A549 (cell line): ENCODE data around the gene CDC42SE1. TPM values are rescaled to one million over a fixed set of nuclear protein-coding genes. Genes with fewer than 3 reads are reported as not detected.

ENCODE experiments used
- ATAC-seq, 2 experiments: fragments of 200-7000 bp in 1 of 2; fragments of >200 bp in 1 of 2; cut with Nextera tagmentation in 1 of 2; cut with Tn5 transposase in 1 of 2; 3 replicates each; pipeline versions ENCODE4 v1.8.0 to v1.9.1; 2018 to 2020; ENCODE audit warnings: mild to moderate bottlenecking in 1 of 2, moderate library complexity in 1 of 2
- CTCF ChIA-PET: fragments of 300-600 bp; sonication (Branson Sonifier 250); formaldehyde crosslinking; extraction: SDS; loops from one replicate; lab custom pipeline; 2021; ENCODE audit warnings: antibody characterized with exemption, inconsistent platforms; lab: Yijun Ruan, JAX
- POLR2A ChIA-PET: fragments of 350-600 bp; formaldehyde crosslinking; extraction: SDS; loops from one replicate; lab custom pipeline; 2021; ENCODE audit warnings: antibody characterized with exemption, inconsistent platforms; lab: Yijun Ruan, JAX
- DNase-seq, 2 experiments: peaks; one replicate each; pipeline versions ENCODE4 v3.0.0 to v3.0.0-alpha.2; 2011 to 2016; ENCODE audit warnings: low read depth in 1 of 2, low spot score in 1 of 2
- FAIRE-seq: peaks from 2 replicates; lab custom pipeline; 2011; peaks lifted over from hg19 to GRCh38; lab: Jason Lieb, UNC
- H3K27ac ChIP-seq, 2 experiments: fragments of >200 bp; sonication (Bioruptor Twin); formaldehyde crosslinking; 3 replicates each; pipeline ENCODE4 v1.5.1; 2016 to 2017
- H3K4me1 ChIP-seq: fragments of >200 bp; sonication (Bioruptor Twin); formaldehyde crosslinking; 3 replicates; pipeline ENCODE4 v1.6.1; 2016
- H3K4me2 ChIP-seq: fragments of >200 bp; sonication (Bioruptor Twin); formaldehyde crosslinking; 3 replicates; pipeline ENCODE4 v1.6.1; 2016
- H3K4me3 ChIP-seq: fragments of >200 bp; sonication (Bioruptor Twin); formaldehyde crosslinking; 3 replicates; pipeline ENCODE4 v1.5.1; 2016
- H3K9me3 ChIP-seq: fragments of >200 bp; sonication (Bioruptor Twin); formaldehyde crosslinking; 3 replicates; pipeline ENCODE4 v1.6.1; 2016
- BHLHE40 ChIP-seq: IDR thresholded peaks from 2 replicates; pipeline ENCODE4 v1.6.1; 2012; ENCODE audit warnings: low read depth, low read length, inconsistent platforms
- CBX8 ChIP-seq: fragments of 200-600 bp; sonication (generic); IDR thresholded peaks from 2 replicates; pipeline ENCODE4 v1.6.1; 2016
- CEBPB ChIP-seq, 2 experiments: fragments of >200 bp in 1 of 2; sonication (Bioruptor Twin) in 1 of 2; formaldehyde crosslinking in 1 of 2; IDR thresholded peaks; 2 replicates each; pipeline ENCODE4 v1.6.1; 2012 to 2016
- EHMT2 ChIP-seq: fragments of 200-600 bp; sonication (generic); IDR thresholded peaks from 2 replicates; pipeline ENCODE4 v1.6.1; 2016; ENCODE audit warnings: antibody characterized with exemption, low read depth, mild to moderate bottlenecking, moderate library complexity
- EP300 ChIP-seq, 2 experiments: fragments of >200 bp; sonication (Bioruptor Twin); formaldehyde crosslinking; IDR thresholded peaks; 2 replicates in 1 of 2; 3 replicates in 1 of 2; pipeline ENCODE4 v1.6.1; 2016 to 2017
- ESRRA ChIP-seq: fragments of 150-350 bp; IDR thresholded peaks from 2 replicates; pipeline ENCODE4 v1.6.1; 2014; ENCODE audit warnings: mild to moderate bottlenecking, low read length, borderline replicate concordance
- FOSB ChIP-seq: fragments of 250-450 bp; sonication (Bioruptor Pico); IDR thresholded peaks from 2 replicates; pipeline ENCODE4 v1.5.0; 2020; ENCODE audit warnings: mild to moderate bottlenecking, moderate library complexity
- FOXS1 ChIP-seq: fragments of 250-450 bp; sonication (Bioruptor Pico); IDR thresholded peaks from 2 replicates; pipeline ENCODE4 v1.5.0; 2020; ENCODE audit warnings: mild to moderate bottlenecking, moderate library complexity
- HOXB13 ChIP-seq: fragments of 250-450 bp; sonication (Bioruptor Pico); IDR thresholded peaks from 2 replicates; pipeline ENCODE4 v1.5.0; 2020; ENCODE audit warnings: low read depth, mild to moderate bottlenecking, moderate library complexity
- JUN ChIP-seq, 2 experiments: fragments of >200 bp; sonication (Bioruptor Twin); formaldehyde crosslinking; IDR thresholded peaks; 2 replicates in 1 of 2; 3 replicates in 1 of 2; pipeline ENCODE4 v1.6.1; 2016 to 2017
- JUNB ChIP-seq: fragments of >200 bp; sonication (Bioruptor Twin); formaldehyde crosslinking; IDR thresholded peaks from 2 replicates; pipeline ENCODE4 v1.6.1; 2016
- RAD21 ChIP-seq, 2 experiments: fragments of >200 bp in 1 of 2; sonication (Bioruptor Twin) in 1 of 2; formaldehyde crosslinking in 1 of 2; IDR thresholded peaks in 1 of 2; conservative IDR thresholded peaks in 1 of 2; 2 replicates in 1 of 2; 3 replicates in 1 of 2; pipeline ENCODE4 v1.6.1; 2012 to 2018; ENCODE audit warnings: inconsistent platforms in 1 of 2
- RARB ChIP-seq: fragments of 250-450 bp; sonication (Bioruptor Pico); IDR thresholded peaks from 2 replicates; pipeline ENCODE4 v1.8.0; 2021; ENCODE audit warnings: mild to moderate bottlenecking, moderate library complexity
- RCOR1 ChIP-seq: fragments of 150-350 bp; IDR thresholded peaks from 2 replicates; pipeline ENCODE4 v1.6.1; 2014; ENCODE audit warnings: antibody characterized with exemption, low read length, low read depth
- SMC3 ChIP-seq: fragments of >200 bp; sonication (Bioruptor Twin); formaldehyde crosslinking; IDR thresholded peaks from 3 replicates; pipeline ENCODE4 v1.6.1; 2018; ENCODE audit warnings: inconsistent platforms
- TFCP2L1 ChIP-seq: fragments of 250-450 bp; sonication (Bioruptor Pico); IDR thresholded peaks from 2 replicates; pipeline ENCODE4 v1.5.0; 2021; ENCODE audit warnings: mild to moderate bottlenecking
- TP53 ChIP-seq: fragments of 250-450 bp; sonication (Bioruptor Pico); IDR thresholded peaks from 2 replicates; pipeline ENCODE4 v1.5.0; 2021; ENCODE audit warnings: mild to moderate bottlenecking, moderate library complexity
- ZC3H11A ChIP-seq: fragments of 450-650 bp; IDR thresholded peaks from 2 replicates; pipeline ENCODE4 v1.6.1; 2014; ENCODE audit warnings: antibody characterized with exemption, mild to moderate bottlenecking
- WGBS: methylation state at CpG from one replicate; pipeline ENCODE4 v1.1.6; 2017; ENCODE audit errors: missing lambda C conversion rate; 5-methylcytosine and 5-hydroxymethylcytosine counted together
- polyA plus RNA-seq, 4 experiments: library from polyadenylated mRNA; depleted of rRNA in 3 of 4; stranded (reverse); fragments of >200 nt; fragmentation: RNase III in 1 of 4; extraction: RNeasy Plus Mini Kit Qiagen cat#74134 plus additional on column Dnase treatment in 1 of 4; gene quantifications; 2 replicates in 3 of 4; 3 replicates in 1 of 4; pipeline ENCODE4 v1.2.3, GENCODE V29; 2011 to 2017
- TF ChIP-seq, protein P1 (sequence below): fragments of 250-450 bp; sonication (Bioruptor Pico); IDR thresholded peaks from 2 replicates; pipeline ENCODE4 v1.5.0; 2021; ENCODE audit warnings: mild to moderate bottlenecking, moderate library complexity, borderline replicate concordance
- TF ChIP-seq, protein P2 (sequence below): fragments of 450-650 bp; IDR thresholded peaks from 2 replicates; pipeline ENCODE4 v1.6.1; 2014; ENCODE audit warnings: antibody characterized with exemption
- TF ChIP-seq, protein P3 (sequence below): IDR thresholded peaks from 2 replicates; pipeline ENCODE4 v1.6.1; 2012
- TF ChIP-seq, protein P4 (sequence below): IDR thresholded peaks from 2 replicates; pipeline ENCODE4 v1.6.1; 2012
- TF ChIP-seq, protein P5 (sequence below): fragments of >200 bp; sonication (Bioruptor Twin); formaldehyde crosslinking; IDR thresholded peaks from 3 replicates; pipeline ENCODE4 v1.5.1; 2016
- TF ChIP-seq, protein P6 (sequence below): fragments of 200-600 bp; sonication (generic); IDR thresholded peaks from 2 replicates; pipeline ENCODE4 v1.6.1; 2016; ENCODE audit warnings: antibody characterized with exemption, mild to moderate bottlenecking, moderate library complexity

The CDC42SE1 gene
- polyA plus RNA-seq, 2 of the 4 experiments (the other 2 are of a cell fraction), result 54.7 to 83.1 TPM

DNA sequence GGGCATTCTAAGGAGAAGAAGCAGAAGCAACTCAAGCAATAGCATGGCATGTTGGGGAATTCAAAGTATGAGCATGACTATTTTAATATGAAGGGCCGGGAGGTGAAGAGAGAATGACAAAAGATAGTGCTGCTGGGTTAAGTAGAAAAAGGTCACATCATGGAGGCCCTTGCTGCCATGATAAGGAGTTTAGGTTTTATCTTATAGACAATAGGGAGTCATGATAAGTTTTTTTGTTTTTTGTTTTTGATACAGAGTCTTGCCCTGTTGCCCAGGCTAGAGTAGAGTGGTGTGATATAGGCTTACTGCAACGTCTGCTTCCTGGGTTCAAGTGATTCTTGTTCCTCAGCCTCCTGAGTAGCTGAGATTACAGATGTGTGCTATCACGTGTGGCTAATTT, 19.9 kb downstream of the CDC42SE1 start:
- 78% methylated on average over 3 of the region's 3 CpGs for WGBS
- Histone ChIP-seq H3K4me2 (no peak overlapping the region), H3K27ac (no peak overlapping the region), H3K4me3 (no peak overlapping the region), H3K9me3 (no peaks in the 10 kb centered on the region), H3K4me1 (no peaks in the 10 kb centered on the region)
- TF ChIP-seq EP300 (IDR thresholded peaks at IDR 0.05), result no peak
- TF ChIP-seq, protein P1, sequence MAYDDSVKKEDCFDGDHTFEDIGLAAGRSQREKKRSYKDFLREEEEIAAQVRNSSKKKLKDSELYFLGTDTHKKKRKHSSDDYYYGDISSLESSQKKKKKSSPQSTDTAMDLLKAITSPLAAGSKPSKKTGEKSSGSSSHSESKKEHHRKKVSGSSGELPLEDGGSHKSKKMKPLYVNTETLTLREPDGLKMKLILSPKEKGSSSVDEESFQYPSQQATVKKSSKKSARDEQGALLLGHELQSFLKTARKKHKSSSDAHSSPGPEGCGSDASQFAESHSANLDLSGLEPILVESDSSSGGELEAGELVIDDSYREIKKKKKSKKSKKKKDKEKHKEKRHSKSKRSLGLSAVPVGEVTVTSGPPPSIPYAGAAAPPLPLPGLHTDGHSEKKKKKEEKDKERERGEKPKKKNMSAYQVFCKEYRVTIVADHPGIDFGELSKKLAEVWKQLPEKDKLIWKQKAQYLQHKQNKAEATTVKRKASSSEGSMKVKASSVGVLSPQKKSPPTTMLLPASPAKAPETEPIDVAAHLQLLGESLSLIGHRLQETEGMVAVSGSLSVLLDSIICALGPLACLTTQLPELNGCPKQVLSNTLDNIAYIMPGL (CRISPR knock-in tag), result no peak
- TF ChIP-seq, protein P2, sequence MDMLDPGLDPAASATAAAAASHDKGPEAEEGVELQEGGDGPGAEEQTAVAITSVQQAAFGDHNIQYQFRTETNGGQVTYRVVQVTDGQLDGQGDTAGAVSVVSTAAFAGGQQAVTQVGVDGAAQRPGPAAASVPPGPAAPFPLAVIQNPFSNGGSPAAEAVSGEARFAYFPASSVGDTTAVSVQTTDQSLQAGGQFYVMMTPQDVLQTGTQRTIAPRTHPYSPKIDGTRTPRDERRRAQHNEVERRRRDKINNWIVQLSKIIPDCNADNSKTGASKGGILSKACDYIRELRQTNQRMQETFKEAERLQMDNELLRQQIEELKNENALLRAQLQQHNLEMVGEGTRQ, result no peak
- TF ChIP-seq, protein P3, sequence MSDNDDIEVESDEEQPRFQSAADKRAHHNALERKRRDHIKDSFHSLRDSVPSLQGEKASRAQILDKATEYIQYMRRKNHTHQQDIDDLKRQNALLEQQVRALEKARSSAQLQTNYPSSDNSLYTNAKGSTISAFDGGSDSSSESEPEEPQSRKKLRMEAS, result no peak
- TF ChIP-seq FOSB (CRISPR knock-in tag), result no peak
- no peak for TF ChIP-seq RCOR1
- no peak for TF ChIP-seq JUNB
- TF ChIP-seq, protein P4, sequence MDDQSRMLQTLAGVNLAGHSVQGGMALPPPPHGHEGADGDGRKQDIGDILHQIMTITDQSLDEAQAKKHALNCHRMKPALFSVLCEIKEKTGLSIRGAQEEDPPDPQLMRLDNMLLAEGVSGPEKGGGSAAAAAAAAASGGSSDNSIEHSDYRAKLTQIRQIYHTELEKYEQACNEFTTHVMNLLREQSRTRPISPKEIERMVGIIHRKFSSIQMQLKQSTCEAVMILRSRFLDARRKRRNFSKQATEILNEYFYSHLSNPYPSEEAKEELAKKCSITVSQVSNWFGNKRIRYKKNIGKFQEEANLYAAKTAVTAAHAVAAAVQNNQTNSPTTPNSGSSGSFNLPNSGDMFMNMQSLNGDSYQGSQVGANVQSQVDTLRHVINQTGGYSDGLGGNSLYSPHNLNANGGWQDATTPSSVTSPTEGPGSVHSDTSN, result no peak
- no peak for TF ChIP-seq TFCP2L1 (CRISPR knock-in tag)
- no peak for TF ChIP-seq RARB (CRISPR knock-in tag)
- TF ChIP-seq TP53, result no peak
- TF ChIP-seq, protein P5, sequence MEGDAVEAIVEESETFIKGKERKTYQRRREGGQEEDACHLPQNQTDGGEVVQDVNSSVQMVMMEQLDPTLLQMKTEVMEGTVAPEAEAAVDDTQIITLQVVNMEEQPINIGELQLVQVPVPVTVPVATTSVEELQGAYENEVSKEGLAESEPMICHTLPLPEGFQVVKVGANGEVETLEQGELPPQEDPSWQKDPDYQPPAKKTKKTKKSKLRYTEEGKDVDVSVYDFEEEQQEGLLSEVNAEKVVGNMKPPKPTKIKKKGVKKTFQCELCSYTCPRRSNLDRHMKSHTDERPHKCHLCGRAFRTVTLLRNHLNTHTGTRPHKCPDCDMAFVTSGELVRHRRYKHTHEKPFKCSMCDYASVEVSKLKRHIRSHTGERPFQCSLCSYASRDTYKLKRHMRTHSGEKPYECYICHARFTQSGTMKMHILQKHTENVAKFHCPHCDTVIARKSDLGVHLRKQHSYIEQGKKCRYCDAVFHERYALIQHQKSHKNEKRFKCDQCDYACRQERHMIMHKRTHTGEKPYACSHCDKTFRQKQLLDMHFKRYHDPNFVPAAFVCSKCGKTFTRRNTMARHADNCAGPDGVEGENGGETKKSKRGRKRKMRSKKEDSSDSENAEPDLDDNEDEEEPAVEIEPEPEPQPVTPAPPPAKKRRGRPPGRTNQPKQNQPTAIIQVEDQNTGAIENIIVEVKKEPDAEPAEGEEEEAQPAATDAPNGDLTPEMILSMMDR, result no peak
- no peak for TF ChIP-seq SMC3
- TF ChIP-seq, protein P6, sequence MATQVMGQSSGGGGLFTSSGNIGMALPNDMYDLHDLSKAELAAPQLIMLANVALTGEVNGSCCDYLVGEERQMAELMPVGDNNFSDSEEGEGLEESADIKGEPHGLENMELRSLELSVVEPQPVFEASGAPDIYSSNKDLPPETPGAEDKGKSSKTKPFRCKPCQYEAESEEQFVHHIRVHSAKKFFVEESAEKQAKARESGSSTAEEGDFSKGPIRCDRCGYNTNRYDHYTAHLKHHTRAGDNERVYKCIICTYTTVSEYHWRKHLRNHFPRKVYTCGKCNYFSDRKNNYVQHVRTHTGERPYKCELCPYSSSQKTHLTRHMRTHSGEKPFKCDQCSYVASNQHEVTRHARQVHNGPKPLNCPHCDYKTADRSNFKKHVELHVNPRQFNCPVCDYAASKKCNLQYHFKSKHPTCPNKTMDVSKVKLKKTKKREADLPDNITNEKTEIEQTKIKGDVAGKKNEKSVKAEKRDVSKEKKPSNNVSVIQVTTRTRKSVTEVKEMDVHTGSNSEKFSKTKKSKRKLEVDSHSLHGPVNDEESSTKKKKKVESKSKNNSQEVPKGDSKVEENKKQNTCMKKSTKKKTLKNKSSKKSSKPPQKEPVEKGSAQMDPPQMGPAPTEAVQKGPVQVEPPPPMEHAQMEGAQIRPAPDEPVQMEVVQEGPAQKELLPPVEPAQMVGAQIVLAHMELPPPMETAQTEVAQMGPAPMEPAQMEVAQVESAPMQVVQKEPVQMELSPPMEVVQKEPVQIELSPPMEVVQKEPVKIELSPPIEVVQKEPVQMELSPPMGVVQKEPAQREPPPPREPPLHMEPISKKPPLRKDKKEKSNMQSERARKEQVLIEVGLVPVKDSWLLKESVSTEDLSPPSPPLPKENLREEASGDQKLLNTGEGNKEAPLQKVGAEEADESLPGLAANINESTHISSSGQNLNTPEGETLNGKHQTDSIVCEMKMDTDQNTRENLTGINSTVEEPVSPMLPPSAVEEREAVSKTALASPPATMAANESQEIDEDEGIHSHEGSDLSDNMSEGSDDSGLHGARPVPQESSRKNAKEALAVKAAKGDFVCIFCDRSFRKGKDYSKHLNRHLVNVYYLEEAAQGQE, result no peak
- ChIA-PET CTCF (interaction anchor here (0.8 to 4.8 kb wide), 5 partner anchors 15 to 116 kb away, joined by 3 to 14 read pairs (median 3); partner anchors contain the start of gene MINDY1), POLR2A (no interaction called here)
- DNase-seq (no peak), ATAC-seq (no peak), FAIRE-seq (no peak)

DNA sequence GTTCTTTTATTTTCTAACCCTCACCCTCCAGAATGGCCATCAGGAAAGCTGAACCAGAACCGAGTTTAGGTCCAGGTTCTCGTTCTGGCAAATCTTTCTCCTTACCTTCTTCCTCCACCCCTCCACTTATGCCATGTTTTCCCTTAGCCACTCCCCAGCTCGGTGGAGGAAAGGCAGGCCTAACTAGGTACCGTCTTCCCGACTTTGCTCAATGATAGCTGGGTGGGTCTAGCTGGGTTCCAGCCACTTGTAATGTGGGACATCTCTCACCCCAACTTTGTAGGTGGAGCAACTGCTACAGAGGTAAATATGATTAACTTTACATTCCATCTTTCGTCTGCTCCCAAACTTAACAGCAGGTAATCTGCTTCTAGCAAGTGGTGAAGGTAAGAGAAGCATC, 22.4 kb downstream of the CDC42SE1 start:
- no peak overlapping the region for H3K27ac ChIP-seq
- H3K9me3 ChIP-seq, result no peaks in the 10 kb centered on the region
- H3K4me1 ChIP-seq, result no peaks in the 10 kb centered on the region
- 77% methylated on average over 6 of the region's 6 CpGs for whole genome bisulfite sequencing
- no peak for FAIRE-seq
- ChIA-PET CTCF (interaction anchor here (0.6 to 4.8 kb wide), 7 partner anchors 9 to 119 kb away, joined by 3 to 14 read pairs (median 4); partner anchors contain the start of gene TNFAIP8L2), POLR2A (no interaction called here)
- no peak overlapping the region for H3K4me2 ChIP-seq
- no peak for DNase-seq
- ATAC-seq, result no peak
- no peak overlapping the region for H3K4me3 ChIP-seq
- TF ChIP-seq BHLHE40 (no peak), EHMT2 (no peak), EP300 (IDR thresholded peaks at IDR 0.05) (no peak), ESRRA (no peak), TP53 (no peak), CBX8 (no peak), ZC3H11A (no peak), RAD21 (conservative IDR thresholded peaks at IDR 0.05 in 1 of 2, IDR thresholded peaks at IDR 0.05 in 1 of 2) (no peak), CEBPB (IDR thresholded peaks at IDR 0.05) (no peak), FOXS1 (CRISPR knock-in tag) (no peak), JUN (IDR thresholded peaks at IDR 0.05) (no peak), HOXB13 (CRISPR knock-in tag) (no peak)
- TF ChIP-seq, protein P5, result no peak
- TF ChIP-seq, protein P2, result no peak
